ENCODE measurements around the gene FADS3.

FADS3 gene

DNA sequence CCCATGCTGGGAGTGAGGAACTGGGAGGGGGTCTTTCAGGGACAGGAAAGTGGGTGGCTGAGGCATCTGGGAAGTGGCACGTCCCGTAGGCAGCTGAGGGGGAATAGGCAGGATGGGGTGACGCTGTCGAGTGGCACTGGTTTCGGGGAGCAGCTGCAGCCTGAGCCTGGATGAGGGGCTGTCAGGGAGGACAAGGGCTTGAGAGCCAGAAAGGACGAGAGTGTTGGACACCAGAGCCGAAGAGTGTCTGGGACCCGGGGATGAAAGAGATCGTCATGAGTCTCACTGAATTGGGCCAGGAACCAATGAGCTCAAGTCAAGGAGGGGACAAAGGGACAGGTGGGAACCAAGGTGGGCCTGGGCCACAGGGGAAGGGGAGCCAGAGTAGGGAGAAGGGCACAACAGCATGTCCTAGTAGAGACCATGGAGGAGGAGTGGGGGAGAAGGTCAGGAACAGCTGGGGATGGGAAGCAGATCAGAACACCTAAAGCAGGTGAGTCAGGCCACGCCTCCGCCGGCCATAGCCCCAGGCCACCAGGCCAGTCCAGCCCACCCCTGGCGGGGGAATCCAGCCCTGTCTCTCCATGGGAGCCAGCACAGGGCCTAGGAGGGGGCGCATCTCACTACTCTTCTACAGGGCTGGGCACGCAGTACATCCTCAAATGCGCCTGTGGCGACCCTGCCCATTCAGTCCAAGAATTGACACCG is 21.8 kb upstream of the FADS3 start:
- no peak for DNase-seq

DNA sequence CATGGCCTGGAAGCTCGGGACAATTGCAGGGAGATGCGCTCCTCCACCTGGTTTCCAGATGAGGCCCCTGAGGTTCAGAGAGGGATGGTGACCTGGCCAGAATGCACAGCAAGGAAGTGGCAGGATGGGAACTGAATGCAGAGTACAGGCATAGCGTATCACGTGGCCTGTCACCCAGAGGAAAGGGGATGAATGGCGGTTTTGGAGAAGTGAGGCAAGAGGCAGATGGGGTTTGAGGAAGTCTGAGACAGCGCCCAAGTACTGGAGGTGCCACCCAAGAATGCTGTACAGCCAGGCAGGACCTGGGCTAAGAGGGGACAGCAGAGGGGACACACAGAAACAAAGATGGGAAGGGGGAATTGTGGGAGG is 21.2 kb upstream of the FADS3 start:
- no peak for DNase-seq

DNA sequence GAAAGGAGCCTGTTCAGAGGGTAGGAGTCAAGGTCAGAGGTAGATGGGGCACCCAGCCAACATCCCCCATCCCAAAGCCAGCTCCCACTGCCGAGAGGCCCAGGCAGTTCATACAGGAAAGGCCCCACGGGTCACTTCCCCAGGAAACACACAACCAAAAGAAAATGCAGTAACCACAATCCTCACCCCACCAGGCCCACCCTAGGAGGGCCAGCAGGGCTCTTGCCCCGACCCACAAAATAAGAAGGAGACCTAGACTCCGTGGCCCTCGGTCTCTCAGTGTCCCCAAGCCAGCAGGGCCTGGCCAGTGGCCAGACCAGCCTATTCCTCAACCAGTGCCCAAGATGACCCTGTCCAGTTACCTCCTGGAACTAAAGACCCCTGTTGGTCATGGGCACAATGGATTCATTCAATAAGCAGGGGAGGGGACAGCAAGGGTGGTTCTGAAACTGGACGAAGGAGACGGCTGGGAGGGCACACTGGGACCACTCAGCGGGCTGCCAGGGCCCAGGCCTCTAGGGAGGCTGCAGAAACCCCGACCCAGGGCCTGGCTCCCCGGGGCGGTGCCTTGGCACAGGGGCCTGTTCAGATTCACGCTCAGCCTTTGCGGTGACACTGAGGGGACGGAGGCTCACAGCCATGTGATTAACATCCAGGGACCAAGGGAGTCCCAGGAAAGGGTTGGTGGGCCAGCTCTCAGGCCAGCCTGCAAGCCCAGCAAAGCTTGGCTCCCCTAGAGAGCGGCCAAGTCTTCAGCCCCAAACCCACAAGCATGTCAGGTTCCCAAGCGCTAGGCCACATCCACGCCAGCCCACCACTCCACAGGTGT is 20.6 kb upstream of the FADS3 start:
- no peak for DNase-seq

DNA sequence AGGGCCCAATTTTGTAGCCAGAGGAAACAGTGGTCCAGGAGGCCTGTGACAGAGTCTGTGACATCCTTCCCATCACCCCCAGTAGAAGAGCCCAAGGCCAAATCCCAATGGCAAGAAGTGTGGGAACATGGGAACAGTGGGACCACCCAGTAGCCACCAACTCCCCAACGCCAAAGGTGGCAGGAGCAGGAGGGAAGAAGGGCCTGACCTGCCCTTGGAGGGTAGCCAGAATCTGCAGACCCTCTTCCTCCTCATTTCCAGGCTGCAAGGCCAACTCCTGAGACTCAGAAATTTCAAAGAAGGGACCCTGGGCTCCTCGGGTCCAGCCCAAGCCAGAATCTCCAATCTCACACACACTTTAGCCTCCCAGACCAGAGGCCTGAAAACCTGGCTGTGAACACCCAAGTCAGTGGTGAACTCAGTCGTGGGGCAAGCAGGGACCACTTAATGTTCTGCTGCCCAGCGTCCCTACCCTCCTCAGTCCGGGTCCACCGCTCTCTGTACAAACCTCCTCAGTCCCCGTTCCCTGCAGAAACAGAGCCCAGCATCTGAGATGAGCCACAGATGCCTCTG is 19.9 kb upstream of the FADS3 start:
- DNase-seq, result no peak

DNA sequence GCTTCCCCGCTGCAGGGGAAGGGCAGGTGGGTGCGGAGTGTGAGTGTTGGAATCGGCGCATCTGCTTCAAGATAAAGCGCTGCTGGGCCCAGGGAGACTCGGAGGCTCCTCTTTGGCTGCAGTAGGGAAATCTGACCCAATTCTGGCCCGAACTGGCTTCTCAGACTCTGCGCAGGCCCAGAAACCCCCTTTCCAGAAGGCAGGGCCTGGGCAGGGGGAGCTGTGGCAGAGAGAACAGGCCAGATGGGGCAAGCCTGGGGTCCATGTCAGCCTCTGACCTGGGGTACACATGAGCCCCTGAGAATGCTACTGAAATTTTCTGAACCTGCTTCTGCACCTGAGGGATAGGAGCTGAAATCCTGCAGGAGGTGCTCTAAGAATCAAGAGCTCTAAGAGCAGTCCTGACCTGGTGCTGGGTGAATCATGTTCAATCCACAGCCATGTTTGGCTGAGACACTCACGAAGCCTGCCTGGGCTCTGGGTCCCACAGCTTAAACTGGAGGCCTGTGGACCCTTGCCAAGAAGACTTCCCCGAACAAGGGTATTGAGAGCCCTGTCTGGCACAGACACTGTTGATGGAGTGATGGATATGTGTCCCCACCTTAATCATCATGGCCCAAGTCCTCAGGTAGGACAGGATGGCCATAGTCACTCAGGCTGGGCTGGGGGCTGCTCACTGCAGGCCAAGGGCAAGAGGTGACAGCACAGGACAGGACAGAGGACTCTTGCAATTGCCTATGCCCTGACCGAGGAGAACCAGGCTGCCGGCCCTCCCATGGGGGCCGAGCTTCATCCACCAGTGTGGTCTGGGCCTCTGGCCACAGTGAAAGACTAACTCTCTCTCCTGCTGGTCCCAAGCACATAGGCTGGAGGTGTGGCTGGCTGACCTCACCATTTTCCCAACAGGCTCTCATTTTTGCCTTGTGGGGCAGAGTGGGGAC is 19.1 kb upstream of the FADS3 start:
- no peak for DNase-seq

DNA sequence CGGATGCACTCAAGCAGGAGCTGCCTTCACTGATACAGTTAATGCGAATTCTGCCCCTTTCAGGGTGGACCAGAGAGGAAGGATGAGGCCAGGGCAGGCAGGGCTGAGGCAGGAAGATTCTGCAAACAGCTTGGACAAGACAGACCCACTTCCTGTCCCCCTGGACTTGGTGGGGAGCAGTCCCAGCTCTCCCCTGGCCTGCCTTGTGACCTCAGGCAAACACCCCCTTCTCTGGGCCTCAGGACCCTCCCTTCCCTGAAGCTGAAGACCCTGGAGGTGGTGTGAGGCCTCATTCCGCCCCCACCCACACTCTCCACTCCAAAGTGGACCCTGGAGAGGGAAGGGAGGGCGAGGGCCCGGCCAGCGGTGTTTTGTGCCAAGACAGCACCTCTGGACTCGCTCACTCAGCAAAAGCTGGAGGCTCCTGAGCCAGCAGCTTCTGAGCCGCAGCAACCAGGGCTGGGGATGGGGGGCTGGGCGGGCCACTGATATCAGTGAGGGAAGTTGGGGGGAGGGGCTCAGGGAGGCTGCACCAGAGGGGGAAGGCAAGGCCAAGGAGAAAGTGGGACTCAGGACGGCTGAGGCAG is 17.5 kb upstream of the FADS3 start:
- no peak for DNase-seq

DNA sequence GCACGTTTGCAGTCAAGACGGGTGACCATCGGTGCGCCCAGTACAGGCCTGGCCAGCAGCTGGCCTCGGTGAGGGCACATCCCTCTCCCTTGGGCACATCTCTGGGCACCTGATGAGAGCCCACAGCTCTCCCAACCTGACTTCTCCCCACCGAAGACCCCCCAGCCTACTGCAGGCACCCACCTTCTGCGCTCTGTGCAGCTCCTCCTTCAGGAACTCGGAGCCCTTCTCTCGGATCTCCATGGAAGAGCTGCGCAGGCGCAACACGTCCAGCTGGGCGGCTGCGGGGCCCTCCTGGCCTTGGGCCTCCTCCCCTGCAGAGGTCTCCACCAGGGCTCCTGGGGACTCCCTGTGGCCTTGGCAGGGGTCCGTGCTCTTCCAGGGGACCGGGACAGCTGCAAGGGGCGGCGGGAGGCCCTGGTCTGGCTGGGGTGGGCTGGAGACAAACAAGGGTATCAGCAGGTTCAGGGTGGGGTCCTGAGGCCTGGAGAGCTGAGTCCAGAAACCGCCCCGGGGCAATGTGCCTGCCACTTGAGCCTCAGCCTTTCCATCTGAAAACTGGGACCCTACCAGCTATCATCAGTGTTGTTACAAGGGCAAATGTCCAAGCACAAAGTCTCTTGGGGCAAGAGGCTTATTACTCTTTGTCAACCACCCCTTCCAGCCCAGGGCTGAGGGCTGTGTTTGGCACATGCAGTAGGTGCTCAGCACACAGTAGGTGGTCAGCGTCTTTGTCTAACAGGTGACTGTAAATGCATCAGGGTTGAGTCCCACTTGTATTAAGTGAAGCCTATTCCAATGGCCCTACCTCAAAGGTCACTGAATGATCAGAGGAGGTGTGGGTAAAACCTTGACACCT is 16.8 kb upstream of the FADS3 start:
- DNase-seq, result no peak

DNA sequence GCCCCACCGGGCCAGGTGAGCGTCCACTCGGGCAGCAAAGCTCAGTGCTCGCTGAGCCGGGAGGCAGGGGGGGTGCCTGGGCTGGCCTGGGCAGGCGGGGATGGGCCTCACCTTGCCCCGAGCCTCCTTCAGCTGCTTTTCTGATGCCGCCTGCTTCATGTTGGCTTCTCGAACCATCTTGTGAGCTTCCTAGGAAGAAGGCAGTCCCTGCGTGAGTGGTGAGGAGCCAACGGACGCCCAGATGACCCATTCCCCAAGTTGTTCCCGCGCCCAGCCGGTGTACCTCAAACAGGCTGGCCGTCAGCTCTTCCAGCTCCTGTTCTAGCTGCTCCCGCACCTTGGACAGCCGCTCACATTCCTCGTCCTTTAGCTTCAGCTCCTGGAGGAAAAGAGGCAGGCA is 15.9 kb upstream of the FADS3 start:
- no peak for DNase-seq

DNA sequence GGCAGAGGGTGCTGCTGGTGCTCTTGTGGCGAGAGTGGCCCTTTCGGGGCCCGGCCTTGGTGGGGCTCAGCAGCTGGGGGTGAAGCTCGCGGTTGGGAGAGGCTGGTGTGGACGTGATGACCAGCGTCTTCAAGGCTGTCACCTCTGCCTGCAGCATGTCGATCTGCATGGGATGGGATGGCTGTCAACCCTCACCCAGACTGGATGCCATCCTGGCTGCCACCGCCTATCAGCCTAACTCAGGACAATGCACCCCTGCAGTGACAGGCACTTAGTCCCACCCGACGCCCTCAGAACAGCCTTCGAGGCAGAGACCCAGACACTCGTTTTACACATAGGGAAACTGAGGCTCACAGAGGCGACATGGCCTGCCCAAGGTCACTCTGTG is 15.2 kb upstream of the FADS3 start:
- no peak for DNase-seq

DNA sequence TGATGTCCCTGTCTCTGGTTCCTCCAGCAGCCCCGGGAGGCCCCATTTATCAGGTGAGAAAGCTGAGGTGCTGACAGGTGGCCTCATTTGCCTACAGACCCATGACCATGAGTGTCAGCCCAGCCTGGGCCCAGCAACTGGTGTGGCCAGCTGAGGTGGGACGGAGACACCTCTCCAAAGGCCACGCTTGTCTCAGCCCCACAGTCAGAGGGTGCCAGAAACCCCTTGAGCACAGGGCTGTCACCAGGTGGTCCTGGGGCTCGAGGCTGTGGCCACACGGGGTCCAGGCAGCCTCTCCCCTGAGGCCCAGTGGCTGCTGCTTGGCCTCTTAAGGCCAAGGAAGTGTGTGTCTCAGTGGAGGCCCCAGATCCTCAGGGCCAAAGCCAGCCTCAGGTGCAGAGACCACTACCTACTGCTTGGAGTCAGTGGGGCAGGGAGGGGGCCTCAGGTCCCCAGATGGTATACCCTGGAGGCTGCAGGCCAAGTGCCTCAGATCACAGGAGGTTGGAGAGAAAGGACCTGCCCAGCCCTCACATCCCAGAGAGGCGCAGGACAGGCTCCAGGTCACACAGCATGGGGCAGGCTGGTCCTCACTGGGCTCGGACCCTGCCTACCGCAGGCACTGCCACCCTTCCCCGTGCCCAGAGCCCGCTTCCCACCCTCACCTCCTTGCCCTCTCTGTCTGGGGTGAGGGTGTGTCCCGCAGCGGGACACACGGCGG is 14.6 kb upstream of the FADS3 start:
- no peak for DNase-seq

DNA sequence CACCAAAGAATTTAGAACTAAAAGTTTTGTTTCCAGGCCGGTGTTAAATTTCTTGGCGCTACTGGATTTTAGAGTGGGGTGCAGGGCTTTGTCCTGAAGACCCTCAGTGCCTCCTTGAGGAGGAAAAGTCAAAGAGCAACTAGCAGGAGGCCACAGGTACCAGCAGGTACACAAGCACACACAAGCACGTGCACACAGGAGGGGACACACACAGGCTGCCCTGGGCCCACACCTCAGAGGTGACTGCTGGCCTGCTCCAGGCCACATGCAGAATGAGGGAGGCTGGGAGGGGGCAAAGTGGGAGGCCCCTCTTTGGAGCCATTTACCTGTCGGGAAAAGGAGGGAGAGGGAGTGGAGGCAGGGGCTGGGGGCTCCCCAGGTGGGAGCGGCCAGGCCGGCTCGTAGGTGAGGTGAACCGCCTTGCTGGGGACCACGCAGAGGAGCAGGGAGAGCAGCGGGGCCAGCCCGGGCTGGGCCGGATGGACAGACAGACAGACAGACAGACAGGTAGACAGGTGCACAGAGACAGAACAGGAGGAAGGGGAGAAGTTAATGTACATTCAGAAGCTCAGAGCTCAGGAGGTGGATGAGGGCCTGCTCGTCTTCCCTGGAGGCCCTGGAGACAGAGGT is 13.8 kb upstream of the FADS3 start:
- DNase-seq, result no peak

DNA sequence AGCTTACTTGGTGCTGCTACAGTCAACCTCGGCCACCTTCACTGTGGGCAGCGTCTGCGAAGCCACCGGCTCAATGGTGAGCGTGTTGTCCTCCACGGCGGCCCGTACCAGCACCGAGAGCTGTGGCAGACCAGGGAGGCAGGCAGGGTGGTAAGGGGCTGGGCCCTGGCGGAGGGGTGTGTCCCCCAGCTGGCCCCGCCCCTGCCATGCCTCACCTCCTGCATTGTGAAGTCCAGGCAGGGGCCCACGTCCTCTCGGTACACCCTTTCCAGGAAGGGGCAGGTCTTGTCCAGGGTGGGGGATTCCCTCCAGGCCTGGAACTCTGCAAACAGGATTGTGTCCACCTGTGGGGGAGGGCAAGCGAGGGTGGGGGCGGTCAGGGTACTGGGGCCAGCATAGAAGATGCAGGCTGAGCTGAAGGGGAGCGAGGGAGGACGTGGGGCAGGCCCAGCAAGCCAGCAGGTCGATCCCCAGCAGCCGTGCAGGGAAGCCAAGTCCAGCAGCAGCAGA is 13.2 kb upstream of the FADS3 start:
- DNase-seq, result no peak

DNA sequence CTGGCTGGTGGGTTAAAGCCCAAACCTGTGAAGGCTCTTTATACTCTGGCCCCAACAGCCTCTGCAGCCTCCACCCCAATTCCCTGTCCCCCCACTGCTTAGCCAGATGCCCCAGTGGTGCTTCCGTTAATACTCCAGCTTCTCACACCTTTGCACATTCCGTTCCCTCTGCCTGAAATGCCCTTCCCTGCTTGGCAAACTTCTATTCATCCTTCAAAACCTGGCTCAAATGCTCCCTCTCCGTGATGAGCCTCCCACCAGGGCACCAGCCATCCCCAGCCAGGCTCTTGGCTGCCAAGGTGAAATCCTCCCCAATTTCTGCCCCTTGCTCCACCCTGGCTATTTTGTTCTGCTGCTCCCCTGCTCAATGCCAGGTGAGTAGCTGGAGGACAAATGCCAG is 12.5 kb upstream of the FADS3 start:
- no peak for DNase-seq

DNA sequence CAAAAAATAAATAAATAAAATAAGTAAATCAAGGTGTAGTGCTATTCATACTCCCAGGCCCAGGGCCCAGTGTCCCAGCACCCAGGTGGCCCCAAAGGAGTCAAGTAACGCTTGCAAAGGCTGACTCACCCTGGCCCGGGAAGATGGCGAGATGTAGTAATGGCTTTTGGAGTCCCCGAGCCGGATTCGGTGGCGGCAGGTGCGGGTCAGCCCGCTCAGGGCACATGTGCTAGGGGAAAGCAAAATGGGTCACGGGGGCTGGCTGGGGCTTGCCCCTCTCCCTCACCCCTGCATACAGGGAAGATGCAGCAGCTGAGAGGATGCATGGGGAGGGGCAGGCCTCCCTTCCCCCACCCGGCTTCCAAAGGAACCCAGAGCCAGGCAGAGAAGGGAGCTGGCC is 11.0 kb upstream of the FADS3 start:
- DNase-seq, result no peak

DNA sequence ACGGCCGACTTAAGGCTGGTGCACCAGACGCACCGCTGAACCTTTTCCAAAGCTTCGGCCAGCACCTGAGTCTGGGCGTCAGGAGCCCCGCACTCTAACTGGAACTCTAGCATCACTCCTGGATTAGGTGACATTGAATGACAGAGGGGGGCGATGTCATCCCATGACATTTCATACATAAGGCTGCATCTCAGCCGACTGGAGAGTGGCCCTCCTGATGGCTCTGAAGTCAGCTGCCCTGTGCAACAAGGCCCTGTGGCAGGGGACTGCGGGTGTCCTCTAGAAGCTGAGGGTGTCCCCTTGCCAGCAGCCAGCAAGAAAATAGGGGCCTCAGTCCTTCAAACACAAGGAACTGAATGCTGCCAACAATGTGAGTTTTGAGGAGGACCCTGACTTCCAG is 10.1 kb upstream of the FADS3 start:
- DNase-seq, result no peak

DNA sequence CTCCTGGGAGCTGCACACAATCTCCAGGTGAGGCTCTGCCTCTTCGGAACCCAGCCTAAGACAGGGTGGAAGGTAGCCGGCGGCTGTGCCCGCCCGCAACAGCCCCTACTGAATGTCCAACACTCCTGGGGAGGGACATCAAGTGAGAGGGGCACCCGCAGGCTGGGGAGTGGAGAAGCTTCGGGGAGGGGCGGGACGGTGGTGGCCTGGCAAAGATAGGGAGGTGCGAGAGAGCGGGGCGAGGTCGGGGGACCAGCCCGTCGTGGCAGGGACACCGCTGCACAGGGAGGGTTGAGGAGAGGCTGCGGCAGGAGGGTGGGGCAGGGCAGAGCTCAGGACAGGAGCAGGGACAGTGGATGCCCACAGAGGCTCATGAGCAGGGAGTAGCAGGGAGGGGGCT is 8.9 kb upstream of the FADS3 start:
- DNase-seq, result no peak

DNA sequence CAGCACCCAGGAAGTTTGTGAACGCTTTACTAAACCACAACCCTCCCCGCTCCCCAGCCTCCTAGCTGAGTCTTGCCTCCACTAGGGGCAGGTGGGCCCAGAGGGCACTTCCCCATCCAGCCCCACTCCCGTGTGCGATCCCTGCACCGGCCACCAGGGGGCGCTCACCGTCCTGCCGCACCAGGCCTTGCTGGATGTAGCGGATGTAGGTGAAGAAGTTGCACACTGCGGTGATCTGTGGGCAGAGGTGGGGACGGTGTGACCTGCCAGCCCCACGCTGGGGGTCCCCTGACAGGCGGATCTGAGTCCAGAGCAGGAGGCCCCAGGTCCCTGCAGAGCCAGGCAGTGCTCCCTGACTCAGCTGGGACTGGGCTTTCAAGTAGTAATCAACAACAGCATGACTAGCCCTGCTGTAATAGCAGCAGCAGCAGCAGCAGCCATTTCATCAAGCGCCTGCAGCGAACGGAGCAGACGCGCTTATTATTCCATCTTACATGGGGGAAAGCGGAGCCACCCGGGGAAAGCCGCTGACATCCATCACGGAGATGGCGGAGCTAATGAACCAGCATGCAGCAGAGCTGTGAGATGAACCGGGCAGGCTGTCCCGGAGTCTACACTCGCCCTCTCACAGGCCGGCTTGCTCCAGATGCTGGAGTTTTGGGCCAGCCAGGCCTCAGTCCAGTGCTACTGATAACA is 7.9 kb upstream of the FADS3 start:
- peak; percentile 94 for DNase-seq

DNA sequence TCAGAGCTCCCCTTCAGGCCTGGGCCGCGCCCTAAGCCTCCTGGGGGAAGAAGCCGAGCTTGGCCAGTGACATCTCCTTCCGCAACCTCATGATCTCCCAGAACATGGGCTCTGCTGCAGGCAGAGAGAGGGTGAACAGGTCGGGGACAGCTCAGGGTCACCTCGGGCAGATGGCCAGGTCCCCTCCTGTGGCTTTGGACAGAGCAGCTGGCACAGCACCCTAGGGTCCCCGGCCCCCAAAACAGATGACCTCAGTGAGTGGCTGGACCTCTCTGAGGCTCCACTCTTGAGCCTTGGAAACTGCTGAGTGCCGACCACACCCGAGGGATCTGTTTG is 6.9 kb upstream of the FADS3 start:
- DNase-seq, result no peak

DNA sequence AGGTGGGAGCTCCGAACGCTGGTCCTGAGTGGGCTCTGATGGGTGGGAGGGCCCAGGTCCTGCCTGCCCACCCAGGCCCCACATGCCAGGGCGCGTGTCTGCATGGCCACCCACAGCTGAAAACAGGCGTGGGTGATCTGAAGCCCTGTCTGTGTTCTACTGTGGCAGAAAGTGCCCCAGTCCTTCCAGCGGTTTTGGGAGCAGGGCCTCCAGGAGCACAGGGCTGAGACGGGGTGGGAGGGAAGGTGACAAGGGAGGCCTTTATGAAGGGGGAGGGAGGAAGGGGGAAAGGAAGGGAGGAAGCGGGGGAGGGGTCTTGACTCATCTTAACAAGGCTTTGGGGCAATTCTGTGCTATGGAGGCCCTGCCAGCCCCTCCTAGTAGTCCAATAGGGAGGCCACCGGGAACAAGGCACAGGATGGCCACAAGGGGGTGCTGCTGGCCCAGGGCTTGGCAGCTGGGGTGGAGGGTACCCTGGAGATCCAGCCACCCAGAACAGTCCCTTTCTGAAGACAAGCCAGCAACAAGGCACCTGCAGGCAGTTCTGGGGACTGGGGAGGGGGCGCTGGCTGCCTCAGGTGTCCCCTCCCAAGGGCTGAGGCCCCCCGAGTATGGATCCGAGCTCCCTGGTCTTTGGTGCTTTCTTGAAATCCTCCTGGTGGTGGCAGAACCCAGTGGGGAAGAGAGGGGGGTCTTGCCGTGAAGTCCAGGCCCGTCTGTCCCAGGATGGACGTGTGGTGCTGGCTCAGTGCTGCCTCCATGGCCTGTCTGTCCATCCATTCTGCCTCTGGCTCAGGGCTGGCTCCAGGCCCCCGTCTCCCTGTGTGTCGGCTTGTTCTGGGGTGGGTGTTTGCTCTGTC is 6.3 kb upstream of the FADS3 start:
- DNase-seq, result peak; percentile 68
